Renal cortical epithelial cell (primary cell): ENCODE data around the gene GPR61. TPM values are rescaled to one million over a fixed set of nuclear protein-coding genes. Genes with fewer than 3 reads are reported as not detected.

ENCODE experiments used
- DNase-seq: peaks from one replicate; pipeline ENCODE4 v3.0.0-alpha.2; 2011; ENCODE audit warnings: low read depth
- total RNA-seq: library from RNA; depleted of rRNA; stranded (reverse); fragments of >200 nt; gene quantifications from 2 replicates; pipeline ENCODE4 v1.2.3, GENCODE V29; 2014

The GPR61 gene
- total RNA-seq, 1 donor from 2014 or later = 0.15 TPM

DNA sequence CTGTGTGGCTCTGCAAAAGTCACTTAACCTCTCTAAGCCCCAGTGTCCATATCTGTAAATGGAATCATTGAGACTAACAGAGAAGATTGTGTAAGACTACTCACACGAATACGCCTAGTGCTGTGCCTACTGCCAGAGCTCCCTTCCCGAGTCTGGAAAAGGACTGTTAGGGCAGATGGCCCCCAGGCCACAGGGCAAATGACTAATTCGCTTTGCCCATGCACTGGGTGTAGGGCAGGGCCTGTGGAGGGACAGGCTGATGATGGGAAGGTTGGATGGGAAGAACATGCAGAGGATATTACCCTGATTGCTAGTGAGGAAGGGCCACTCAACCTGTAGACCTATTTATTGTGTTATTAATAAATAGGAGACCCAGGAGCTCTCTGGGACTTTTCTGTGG, 4.2 kb upstream of the GPR61 start:
- DNase-seq = no peak

DNA sequence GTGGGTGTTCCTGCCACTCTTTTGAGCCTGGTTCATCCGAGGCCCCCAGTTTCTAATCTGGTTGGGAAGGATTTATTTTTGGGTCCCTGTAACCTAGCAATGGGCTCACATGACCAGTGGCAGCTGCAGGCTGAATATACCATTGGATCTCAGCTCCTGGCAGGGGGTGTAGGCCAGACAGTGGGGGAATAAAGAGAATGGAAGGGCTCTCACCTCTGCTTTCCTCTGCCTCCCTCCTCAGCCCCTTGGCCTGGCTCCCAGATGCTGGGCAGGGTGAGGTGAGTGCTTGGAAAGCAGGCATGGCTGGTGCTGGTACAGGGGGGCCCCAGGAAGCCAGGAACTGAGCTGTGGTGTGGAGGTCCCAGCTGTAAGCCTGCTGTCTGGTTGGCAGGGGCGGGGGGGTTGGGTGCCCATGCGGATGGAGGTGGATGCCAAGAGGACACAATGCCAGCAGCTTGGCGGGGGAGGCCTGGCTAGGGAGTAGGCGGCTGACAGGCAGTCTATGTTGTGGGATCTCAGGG, 3.6 kb upstream of the GPR61 start:
- no peak for DNase-seq

DNA sequence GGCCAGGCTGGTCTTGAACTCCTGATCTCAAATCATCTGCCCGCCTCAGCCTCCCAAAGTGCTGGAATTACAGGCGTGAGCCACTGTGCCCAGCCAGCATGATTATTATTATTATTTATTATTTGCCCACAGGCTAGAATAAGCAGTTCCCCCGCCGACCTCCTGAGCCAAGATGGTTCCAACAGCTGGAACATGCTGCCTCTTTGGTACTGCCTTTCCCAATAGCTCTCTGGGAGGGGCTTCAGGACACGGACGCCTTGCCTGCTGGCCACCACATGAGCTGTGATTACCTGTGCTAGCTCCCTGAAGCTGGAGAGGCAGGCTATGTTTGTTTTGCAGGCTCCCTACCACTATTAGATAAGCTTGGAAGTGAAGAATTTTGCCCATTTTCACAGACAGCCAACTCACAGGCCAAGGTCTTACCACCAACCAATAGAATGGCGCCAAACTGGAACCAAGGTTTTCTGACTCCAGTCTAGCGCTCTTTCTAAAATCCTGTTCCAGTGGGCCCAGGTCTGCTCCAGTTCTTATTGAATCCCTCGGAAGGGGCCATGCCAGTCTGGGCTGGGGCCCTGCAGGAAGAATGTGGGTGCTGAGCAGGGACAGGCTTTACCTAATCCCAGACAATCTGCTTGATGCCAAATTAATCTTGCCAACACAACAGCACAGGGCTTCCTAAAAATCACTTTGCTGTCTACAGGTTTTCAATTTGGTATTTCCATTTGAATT, 2.1 kb upstream of the GPR61 start:
- no peak for DNase-seq

DNA sequence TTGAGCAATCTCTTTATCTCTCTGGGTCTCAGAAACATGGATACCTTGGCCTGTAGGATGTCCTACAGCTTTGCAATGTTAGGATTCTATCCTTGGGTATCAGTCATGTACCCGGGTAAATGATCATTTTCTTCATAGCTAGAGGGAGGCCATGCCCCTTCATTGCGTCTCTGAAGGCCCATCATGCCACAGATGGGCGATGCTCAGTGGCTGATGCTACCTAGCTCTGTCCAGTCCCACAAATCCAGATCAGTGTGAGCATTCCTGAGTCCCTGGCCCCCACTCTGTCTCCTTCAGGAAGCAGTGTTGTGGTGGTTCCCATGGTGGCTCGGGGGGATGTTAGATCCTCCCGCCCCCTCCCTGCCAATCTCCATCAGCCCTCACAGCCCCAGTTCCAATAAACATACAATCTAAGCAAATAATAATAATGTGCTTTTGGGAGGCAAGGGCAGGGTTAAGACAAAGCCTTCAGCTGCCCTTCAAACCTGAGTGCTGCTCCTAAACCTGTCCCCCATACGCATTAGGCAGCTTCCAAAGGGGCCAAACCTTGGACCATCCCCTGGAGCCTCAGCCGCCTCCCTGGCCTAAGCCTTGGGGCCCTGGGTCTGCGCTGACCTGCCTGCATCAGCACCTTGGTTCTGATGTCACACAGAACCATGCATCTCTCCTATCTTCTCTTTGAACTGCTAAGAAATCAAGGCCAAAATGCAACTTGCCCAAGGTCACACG, 681 bp upstream of the GPR61 start:
- DNase-seq = no peak

DNA sequence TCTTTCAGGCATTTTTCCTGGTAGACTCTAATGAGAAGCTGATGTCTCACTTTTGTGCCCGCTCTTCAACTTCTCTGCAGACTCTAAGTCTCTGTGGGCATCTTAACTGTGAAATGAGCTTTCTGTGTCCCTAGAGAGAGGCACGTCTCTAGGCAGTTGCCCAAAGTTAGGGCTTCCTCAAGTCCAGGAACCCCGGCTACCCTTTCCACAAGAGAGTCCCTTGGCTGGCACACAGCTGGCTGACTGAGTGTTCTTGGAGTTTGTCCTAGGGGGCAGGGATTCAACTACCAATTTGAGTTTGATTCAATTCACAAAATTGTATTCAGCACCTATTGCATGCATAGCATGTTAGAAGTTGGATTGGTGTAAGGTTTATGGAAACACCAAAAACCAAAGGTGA, 1.4 kb downstream of the GPR61 start:
- DNase-seq = no peak

DNA sequence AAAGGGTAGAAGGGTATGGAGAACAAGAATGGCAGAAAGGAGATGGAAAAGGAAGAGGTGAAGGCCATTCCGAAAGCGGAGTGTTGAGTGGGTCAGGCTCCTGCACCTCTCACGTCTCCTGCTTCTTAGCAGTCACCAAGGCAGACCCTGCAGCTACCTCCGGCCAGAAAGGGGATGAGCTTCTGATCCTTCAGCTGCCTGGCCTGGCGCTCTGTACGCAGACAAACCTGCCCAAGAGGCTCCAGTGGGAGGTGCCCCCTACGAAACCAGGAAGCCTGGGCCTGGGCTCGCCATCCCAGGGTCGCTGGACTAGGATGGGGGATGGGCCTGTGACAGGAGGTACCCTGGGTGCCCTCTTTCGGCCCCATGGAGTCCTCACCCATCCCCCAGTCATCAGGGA, 3.0 kb downstream of the GPR61 start:
- no peak for DNase-seq

DNA sequence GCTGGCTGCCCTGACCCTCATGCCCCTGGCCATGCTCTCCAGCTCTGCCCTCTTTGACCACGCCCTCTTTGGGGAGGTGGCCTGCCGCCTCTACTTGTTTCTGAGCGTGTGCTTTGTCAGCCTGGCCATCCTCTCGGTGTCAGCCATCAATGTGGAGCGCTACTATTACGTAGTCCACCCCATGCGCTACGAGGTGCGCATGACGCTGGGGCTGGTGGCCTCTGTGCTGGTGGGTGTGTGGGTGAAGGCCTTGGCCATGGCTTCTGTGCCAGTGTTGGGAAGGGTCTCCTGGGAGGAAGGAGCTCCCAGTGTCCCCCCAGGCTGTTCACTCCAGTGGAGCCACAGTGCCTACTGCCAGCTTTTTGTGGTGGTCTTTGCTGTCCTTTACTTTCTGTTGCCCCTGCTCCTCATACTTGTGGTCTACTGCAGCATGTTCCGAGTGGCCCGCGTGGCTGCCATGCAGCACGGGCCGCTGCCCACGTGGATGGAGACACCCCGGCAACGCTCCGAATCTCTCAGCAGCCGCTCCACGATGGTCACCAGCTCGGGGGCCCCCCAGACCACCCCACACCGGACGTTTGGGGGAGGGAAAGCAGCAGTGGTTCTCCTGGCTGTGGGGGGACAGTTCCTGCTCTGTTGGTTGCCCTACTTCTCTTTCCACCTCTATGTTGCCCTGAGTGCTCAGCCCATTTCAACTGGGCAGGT, 3.8 kb downstream of the GPR61 start:
- DNase-seq = no peak

DNA sequence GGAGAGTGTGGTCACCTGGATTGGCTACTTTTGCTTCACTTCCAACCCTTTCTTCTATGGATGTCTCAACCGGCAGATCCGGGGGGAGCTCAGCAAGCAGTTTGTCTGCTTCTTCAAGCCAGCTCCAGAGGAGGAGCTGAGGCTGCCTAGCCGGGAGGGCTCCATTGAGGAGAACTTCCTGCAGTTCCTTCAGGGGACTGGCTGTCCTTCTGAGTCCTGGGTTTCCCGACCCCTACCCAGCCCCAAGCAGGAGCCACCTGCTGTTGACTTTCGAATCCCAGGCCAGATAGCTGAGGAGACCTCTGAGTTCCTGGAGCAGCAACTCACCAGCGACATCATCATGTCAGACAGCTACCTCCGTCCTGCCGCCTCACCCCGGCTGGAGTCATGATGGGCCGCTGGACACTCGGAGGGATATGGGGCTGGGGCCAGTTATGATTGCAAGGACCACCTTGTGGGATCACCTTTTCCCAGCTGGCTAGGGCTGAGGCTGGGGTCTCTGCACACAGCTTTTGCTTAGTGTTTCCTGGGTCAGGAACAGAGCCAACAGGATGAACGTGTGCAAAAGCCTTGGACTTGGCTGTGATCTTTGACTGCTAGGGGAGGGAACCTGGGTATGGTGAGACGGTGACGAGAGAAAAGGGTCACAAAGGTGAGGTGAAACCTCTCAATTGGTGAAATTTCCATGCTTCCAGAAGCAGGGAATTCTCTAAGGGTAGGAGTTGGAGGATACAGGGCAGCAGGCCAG, 4.5 kb downstream of the GPR61 start:
- DNase-seq = no peak

DNA sequence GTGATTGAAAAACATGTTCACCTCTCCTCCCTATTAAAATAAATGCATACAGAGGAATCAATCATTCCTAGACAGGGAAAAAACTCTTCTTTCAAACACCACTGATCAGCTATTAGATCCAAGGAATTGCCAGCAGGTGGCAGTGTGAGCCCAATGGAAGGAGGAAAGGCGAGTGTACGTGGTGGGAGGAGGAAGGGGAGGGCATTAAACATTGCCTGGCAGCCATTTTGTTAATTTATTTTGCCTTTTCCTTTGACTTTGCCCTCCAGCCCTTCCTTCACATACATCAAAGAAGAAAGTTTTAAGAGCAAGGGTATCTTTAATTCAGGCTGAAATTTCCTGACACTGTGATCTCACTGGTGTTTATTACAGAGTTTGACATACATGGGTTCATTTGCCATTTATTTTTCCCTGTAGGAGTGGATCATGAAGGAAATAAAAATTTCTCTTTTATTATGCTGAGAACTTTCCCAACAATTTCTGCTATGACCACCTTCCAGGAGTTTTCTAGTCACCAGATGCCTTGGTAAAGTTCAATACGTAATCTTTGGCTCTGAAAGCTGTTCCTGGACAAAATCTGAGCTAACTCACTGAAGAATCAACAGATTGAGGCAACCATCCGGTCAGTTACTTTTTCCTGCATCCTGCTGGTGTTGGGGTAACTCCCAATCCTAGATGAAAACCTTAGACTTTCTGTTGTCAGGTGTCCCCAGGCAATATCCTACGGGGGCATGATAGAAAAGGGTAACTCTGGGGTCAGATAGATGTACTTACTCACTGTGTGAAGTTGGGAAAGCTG, 6.8 kb downstream of the GPR61 start:
- DNase-seq = peak; percentile 80

DNA sequence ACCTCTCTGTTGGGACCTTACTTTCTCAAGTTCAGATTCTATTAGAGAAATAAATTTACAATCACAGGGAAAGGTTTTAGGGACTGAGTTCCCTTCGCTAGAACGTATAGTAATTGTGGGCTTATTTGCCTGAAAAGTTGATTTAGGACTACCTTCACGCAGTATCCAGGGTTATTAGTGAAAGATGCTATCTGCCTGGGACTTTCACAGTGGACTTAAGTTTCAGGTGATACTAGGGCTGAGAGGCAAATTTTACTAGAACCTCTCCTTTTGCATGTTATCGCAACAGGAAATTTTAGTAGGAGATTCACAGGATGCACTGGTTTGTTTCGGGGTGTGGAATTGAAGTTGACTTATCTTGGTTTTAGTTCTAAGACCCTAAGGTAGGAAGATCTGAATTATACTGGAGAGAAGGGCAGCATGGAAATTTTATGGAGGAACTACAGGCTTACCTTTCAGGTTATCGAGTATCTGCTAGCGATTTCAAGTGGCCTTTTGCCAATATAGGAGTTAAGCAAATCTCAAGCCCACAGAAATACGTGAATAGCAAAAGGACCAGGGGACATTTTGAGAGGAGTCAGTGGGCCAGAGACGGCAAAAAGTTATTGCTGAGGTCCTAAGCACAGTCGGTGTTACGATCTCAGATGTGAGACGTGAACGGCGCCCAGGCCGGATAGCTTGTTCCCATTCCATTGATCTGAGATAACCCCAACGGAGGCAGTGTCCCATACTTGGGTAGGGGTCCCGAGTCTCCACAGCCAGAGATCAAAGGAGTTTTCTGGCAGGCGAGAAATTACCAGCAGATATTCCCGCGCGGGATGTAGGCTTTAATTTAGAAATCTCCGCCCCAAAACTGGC, 8.0 kb downstream of the GPR61 start:
- no peak for DNase-seq

DNA sequence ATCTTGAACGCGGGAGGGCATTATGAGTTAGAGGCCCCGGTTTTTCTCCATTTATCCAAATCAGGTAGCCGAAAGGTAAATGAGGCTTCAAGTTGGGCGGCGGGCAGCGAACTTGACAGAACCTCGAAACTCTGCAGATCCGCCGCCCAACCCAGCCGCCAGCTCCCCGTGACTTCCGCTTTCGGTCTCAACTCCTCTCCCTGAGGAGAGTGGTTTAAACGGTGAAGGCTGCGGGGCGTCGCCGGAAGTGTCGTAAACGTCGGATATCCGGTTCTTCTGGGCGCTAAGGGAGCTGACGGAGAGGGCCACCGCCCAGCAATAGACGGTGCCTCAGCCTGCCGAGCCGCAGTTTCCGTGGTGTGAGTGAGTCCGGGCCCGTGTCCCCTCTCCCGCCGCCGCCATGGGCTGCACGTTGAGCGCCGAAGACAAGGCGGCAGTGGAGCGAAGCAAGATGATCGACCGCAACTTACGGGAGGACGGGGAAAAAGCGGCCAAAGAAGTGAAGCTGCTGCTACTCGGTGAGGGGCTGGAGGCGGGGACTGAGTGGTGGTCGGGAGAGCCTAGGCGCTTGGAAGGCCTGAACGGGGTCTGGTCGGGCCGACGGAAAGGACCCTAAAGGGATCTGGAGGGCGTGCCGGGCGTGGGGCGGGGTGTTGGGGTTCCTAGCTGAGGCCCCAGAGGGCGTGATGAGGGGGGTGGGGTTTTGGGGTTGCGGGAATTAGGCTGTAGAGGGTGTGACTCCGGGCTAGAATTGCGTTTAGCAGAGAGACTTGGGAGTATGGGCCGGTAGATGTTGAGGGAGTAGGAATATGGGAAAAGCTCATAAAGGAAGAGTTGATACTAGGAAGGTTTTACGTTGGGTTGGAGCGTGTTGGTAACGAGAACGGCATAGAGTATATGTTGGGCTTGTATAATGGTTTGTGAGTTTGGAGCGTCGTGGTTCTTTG, 8.9 kb downstream of the GPR61 start, which contains the start of gene GNAI3:
TSS of gene GNAI3 (plus strand) at position 295 of the 947 bp plus-strand sequence. CDS start at position 401, 106 bp downstream.
- peak; percentile 89 for DNase-seq

DNA sequence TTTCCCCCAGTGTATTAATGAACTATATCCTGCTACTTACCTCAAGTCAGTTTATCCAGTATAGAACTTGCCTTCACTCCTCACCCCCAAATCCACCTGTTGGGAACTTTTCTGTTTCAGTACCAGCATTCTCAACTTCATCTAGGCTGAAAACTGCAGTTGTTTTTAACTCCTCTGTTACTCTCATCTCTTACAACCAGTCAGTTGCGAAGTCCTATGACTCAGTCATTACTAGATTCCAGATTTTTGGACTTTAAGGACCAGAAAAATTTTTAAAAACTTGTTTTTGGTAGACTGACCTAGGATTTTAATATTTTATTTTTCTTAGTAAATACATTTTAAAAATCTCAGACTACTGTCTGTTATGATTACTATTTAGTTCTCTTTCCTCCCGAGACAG, 16.9 kb downstream of the GPR61 start:
- DNase-seq = no peak

DNA sequence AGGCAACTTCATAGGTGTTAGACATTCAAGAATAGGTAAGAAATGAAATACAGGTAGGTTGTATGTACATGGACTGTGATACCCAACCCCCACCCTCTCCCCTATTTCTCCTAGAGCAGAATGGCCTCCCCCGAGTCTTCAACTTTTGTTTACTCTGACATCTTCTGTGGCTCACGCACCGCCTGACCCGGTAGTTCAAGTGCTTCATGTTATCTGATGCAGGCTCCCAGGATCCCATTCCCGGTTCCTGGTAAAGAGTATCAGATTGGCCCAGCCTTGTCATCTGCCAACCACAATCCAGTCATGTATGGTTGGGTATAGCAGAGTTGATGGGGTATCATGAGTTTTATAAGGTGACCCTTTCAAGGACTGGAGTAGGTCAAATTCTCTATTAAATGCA, 17.8 kb downstream of the GPR61 start:
- DNase-seq = no peak

DNA sequence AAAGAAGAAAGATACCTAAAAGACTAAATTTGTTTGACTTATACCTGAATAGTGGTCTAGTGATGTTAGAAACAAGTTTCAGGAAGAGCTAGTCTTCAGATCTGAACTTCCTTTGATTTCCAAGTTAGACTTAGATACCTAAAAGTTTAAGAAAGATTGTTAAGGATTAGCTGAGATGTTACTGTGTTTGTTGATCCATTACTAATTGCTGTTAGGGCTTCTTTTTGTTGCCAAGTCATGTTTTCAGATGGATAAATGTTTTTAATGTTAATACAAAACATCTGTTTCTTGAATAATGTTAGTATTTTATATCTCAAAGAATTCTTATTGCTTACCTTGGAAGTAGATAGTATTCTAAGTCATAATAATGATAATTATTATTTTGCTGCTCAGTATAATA, 20.3 kb downstream of the GPR61 start:
- no peak for DNase-seq

DNA sequence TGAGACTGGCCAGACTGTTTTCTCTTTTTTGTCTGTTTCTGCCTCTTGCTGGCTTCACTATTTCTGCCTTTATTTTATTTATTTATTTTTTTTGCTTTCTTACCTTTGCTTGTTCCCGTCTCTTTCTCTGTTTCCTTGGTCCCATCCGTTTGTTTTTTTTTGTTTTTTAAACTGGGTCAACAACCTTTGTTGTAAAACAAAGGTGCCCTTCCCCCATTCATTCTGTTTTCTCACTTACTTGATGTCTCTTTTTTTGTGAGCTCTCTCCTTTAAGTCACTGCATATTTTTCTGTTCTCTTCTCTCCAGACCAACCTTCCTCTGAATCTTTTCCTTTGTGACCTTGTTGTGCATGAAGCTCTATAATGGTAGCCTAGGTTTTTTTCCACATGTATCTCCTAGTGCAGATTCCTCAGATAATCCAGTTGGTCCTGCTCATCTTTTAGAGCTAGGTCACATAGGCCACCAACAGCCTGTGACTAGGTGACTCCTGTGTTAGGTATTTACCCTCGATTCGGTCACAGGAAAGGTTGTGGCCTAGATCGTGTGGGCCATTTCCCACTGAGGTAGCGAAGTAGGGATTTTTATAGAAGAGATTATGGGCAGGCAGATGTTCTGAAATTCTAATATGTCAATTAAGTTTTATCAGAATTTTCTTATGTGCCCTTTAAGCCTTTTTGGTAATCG, 24.7 kb downstream of the GPR61 start:
- DNase-seq = no peak

DNA sequence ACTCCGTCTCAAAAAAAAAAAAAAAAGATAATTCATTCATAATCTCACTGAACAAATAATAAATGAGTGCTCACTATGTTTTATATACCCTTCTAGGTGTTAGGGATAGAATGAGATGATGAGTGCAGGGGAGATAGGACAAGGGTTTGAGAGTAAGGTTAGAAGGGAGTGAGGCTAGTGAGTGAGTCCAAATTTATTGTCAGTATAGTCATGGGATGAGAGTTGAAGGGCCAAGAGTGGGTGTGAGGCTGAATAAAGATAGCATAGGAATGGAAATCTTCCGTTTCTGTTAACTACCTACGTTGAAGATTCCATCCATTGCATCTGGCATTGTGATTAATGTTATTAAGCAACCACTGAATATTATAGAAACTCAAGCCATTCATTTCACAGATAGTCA, 25.6 kb downstream of the GPR61 start:
- no peak for DNase-seq

DNA sequence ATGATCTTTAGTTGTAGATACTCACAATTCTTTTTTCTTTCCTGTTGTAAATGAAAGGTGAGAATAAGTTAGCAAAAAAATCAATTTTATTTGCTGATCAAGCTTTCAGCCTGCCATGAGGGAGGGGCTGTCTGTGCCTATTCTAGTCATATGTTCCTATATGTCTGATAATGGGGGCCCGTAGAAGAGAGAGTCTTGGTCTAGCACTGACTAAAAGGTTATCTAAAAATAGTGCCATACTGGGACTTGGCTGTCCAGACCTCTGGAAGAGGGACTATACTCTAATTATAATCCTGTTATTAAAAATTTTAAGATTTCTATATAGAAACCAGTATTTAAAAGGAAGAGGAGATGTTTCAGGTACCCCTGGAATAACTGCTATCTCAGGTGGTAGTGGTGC, 27.3 kb downstream of the GPR61 start:
- no peak for DNase-seq
